Activated CD8-positive, alpha-beta T cell treated with anti-CD3 and anti-CD28 coated beads for 36 hours (primary cell): Measurements from ENCODE around the gene MTG1. TPM values are rescaled to one million over a fixed set of nuclear protein-coding genes. Genes with fewer than 3 reads are reported as not detected.

ENCODE experiments used
- ATAC-seq: fragments of 200-7000 bp; cut with Tn5 transposase; one replicate; pipeline ENCODE4 v1.10.0; 2021; ENCODE audit warnings: mild to moderate bottlenecking, moderate library complexity
- CTCF ChIA-PET: fragments of 350-600 bp; sonication (Branson Sonifier 250); formaldehyde crosslinking; loops from one replicate; lab custom pipeline; 2021; ENCODE audit warnings: antibody characterized with exemption; lab: Charles Lee
- POLR2A ChIA-PET: fragments of 350-600 bp; sonication (Branson Sonifier 250); formaldehyde crosslinking; loops from one replicate; lab custom pipeline; 2021; ENCODE audit warnings: antibody characterized with exemption; lab: Charles Lee
- DNase-seq: peaks from one replicate; pipeline ENCODE4 v3.0.0-alpha.2; 2020
- H3K27ac Mint-ChIP-seq: one replicate; pipeline ENCODE4 v1.8.0; 2021; ENCODE audit warnings: mild to moderate bottlenecking, mixed read lengths
- H3K27me3 Mint-ChIP-seq: one replicate; pipeline ENCODE4 v1.8.0; 2021; ENCODE audit warnings: mixed read lengths
- H3K36me3 Mint-ChIP-seq: one replicate; pipeline ENCODE4 v1.8.0; 2021; ENCODE audit warnings: low read depth, mixed read lengths
- H3K4me1 Mint-ChIP-seq: one replicate; pipeline ENCODE4 v1.8.0; 2021; ENCODE audit warnings: low read depth, mixed read lengths
- H3K4me3 Mint-ChIP-seq: one replicate; pipeline ENCODE4 v1.8.0; 2021; ENCODE audit warnings: mild to moderate bottlenecking, moderate library complexity, mixed read lengths
- H3K9me3 Mint-ChIP-seq: one replicate; pipeline ENCODE4 v1.8.0; 2021; ENCODE audit warnings: mixed read lengths
- intact Hi-C: fragments of 100-400 bp; cut with micrococcal nuclease; formaldehyde crosslinking; loops from one replicate; pipeline ENCODE4 v1.10.0; 2022
- total RNA-seq, 2 experiments: library from RNA; stranded (reverse); gene quantifications; one replicate each; pipeline ENCODE4 v1.2.3, GENCODE V29; 2021
- TF ChIP-seq, protein P1 (sequence below): fragments of 200-600 bp; IDR thresholded peaks from one replicate; pipeline ENCODE4 v1.8.0; 2022; ENCODE audit warnings: antibody characterized with exemption, mild to moderate bottlenecking

The MTG1 gene
- total RNA-seq, 2 experiments from 2014 or later = 45.7 to 48.9 TPM

DNA sequence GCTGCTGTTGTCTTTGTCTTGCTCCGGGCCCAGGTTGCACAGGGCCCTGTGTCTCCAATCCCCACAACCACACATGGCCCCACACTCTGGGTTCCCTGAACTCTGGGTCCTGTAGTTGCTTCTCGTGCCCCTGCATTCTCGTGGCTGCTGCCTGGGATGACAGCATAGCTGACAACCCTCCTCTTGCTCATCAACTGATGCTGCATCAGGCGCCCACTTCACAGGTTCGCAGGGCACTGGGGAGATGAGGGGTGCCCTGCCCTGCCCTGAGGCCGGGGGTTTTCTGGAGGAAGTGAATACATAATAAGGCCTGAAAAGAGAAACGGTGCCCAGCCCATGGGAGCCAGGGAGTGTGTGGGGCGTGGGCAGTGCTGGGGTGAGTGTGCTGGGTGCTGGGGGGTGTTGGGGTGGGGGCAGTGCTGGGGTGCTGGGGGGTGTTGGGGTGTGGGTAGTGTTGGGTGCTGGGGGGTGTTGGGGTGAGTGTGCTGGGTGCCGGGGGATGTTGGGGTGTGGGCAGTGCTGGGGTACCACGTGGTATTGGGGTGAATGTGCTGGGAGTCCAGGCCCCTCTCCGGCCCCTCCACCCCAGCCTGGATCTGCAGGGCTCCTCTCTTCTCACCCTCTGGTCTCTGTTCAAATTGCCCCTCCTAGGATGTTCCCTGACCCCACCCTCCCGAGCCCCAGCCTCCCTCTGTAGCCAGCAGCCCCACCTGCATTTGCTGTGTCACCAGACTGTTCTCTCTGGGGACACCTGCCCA lies 2.0 kb upstream of the MTG1 start:
- ATAC-seq = peak; percentile 29
- ChIA-PET POLR2A (interaction anchor here (1.2 to 2.9 kb wide), 5 partner anchors 10 to 35 kb away, joined by 3 to 20 read pairs (median 5); partner anchors contain the start of genes FUOM and PAOX), CTCF (interaction anchor here (1.0 to 4.5 kb wide), 5 partner anchors 9 to 128 kb away, joined by 3 to 37 read pairs (median 6); no protein-coding TSS in a partner anchor)
- TF ChIP-seq, protein P1, sequence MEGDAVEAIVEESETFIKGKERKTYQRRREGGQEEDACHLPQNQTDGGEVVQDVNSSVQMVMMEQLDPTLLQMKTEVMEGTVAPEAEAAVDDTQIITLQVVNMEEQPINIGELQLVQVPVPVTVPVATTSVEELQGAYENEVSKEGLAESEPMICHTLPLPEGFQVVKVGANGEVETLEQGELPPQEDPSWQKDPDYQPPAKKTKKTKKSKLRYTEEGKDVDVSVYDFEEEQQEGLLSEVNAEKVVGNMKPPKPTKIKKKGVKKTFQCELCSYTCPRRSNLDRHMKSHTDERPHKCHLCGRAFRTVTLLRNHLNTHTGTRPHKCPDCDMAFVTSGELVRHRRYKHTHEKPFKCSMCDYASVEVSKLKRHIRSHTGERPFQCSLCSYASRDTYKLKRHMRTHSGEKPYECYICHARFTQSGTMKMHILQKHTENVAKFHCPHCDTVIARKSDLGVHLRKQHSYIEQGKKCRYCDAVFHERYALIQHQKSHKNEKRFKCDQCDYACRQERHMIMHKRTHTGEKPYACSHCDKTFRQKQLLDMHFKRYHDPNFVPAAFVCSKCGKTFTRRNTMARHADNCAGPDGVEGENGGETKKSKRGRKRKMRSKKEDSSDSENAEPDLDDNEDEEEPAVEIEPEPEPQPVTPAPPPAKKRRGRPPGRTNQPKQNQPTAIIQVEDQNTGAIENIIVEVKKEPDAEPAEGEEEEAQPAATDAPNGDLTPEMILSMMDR = no peak
- peaks cover 17% of the 10 kb centered on the region for H3K36me3 Mint-ChIP-seq
- peak overlapping the region; percentile 97 for H3K27ac Mint-ChIP-seq
- intact Hi-C loops = loop anchor here (5.0 kb wide), 1 partner anchor 65 kb away; no protein-coding TSS in a partner anchor
- H3K4me1 Mint-ChIP-seq = peaks cover 55% of the 10 kb centered on the region
- H3K4me3 Mint-ChIP-seq = peak overlapping the region; percentile 8
- H3K27me3 Mint-ChIP-seq = no peaks in the 10 kb centered on the region
- peak; percentile 78 for DNase-seq
- no peaks in the 10 kb centered on the region for H3K9me3 Mint-ChIP-seq

DNA sequence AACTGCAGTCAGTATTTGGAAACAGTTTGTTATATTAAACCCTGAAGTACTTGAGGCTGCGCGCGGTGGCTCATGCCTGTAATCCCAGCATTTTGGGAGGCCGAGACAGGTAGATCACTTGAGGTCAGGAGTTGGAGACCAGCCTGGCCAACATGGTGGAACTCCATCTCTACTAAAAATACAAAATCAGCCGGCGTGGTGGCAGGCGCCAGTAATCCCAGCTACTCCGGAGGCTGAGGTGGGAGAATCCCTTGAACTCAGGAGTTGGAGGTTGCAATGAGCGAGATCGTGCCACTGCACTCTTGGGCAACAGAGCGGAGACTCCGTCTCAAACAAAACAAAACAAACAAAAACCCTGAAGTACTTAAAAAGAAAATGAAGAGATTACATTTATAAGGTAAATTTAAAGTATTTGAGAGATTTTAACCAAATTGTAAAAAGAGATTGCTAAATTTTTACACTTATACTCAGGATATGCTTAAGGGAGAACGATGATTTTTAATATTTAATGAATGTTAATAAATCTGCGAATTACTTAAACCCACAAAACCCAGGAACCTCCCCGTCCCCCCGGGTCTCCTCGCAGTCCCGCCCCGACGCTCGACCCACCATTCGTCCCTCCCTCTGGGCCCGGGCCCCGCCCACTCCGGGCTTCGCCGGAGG lies 425 bp upstream of the MTG1 start:
- H3K4me1 Mint-ChIP-seq = peaks cover 54% of the 10 kb centered on the region
- TF ChIP-seq, protein P1 = no peak
- no peaks in the 10 kb centered on the region for H3K9me3 Mint-ChIP-seq
- H3K27ac Mint-ChIP-seq = peak overlapping the region; percentile 79
- ATAC-seq (no peak), DNase-seq (no peak)
- no peaks in the 10 kb centered on the region for H3K27me3 Mint-ChIP-seq
- POLR2A ChIA-PET = interaction anchor here (1.4 to 1.7 kb wide), 2 partner anchors 9 to 15 kb away, joined by 4 read pairs; no protein-coding TSS in a partner anchor
- peak overlapping the region; percentile 88 for H3K4me3 Mint-ChIP-seq
- H3K36me3 Mint-ChIP-seq = peaks cover 30% of the 10 kb centered on the region
- intact Hi-C loops = loop anchor here (5.0 kb wide), 1 partner anchor 66 kb away; no protein-coding TSS in a partner anchor
- CTCF ChIA-PET = interaction anchor here (1.3 kb wide), 1 partner anchor 64 kb away, joined by 3 read pairs; no protein-coding TSS in a partner anchor

DNA sequence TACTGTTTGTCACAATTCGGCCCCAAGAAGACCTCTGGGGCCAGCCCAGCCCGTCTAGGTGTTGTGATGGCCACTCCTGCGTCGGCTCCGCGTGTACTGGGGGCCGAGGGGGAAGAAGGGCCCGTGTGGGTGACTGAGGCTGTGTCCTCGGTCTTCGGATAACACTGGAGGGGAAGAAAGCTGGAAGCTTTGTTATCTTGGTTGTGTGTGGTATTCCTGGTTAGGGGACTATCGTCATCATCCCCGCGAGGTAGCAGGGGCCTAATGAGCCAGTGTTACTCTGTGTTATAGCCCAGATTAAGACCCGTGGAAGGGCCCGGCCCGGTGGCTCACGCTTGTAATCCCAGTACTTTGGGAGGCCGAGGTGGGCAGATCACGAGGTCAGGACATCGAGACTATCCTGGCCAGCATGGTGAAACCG lies 854 bp downstream of the MTG1 start:
- ATAC-seq = no peak
- TF ChIP-seq, protein P1 = no peak
- Mint-ChIP-seq H3K9me3 (no peaks in the 10 kb centered on the region), H3K36me3 (peaks cover 41% of the 10 kb centered on the region), H3K4me3 (peak overlapping the region; percentile 88), H3K27me3 (no peaks in the 10 kb centered on the region), H3K4me1 (peaks cover 53% of the 10 kb centered on the region), H3K27ac (peak overlapping the region; percentile 92)
- intact Hi-C loops = loop anchor here (5.0 kb wide), 1 partner anchor 68 kb away; no protein-coding TSS in a partner anchor
- DNase-seq = no peak
- CTCF ChIA-PET = interaction anchor here (1.3 kb wide), 1 partner anchor 65 kb away, joined by 3 read pairs; no protein-coding TSS in a partner anchor
- POLR2A ChIA-PET = interaction anchor here (0.5 to 1.4 kb wide), 3 partner anchors 17 to 196 kb away, joined by 3 to 4 read pairs (median 4); no protein-coding TSS in a partner anchor

DNA sequence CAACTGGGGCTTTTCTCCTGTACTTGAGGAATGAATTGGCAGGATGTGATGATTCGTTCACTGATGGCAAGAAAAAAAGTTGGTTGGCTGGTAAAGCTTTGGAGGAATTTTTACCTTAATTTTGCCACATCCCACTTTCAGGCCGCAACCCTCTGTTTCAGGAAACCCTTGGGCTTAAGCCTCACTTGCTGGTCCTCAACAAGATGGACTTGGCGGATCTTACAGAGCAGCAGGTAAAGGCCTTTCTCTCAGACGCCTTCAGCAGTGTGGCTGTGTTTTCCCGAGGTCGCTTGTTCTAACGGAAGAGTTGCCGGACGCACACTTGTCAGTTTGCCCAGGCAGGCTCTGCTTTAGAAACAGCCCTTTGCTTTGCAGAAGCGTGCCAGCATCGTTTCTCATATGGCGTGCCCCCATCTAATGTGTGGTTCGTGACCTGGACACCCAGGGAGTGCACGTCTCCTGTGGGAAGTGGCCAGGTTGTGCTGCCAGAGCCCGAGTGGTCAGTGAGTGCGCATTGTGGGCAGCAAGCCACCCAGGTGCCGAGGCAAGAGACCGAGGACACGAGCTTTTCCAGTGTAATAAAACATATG lies 2.2 kb downstream of the MTG1 start:
- H3K27me3 Mint-ChIP-seq = no peaks in the 10 kb centered on the region
- no peaks in the 10 kb centered on the region for H3K9me3 Mint-ChIP-seq
- no peak for DNase-seq
- TF ChIP-seq, protein P1 = no peak
- no peak for ATAC-seq
- peaks cover 54% of the 10 kb centered on the region for H3K4me1 Mint-ChIP-seq
- H3K27ac Mint-ChIP-seq = no peak overlapping the region
- ChIA-PET CTCF (no interaction called here), POLR2A (interaction anchor here (1.0 kb wide), 1 partner anchor 15 kb away, joined by 3 read pairs; no protein-coding TSS in a partner anchor)
- intact Hi-C loops = no loop called here
- H3K4me3 Mint-ChIP-seq = peak overlapping the region; percentile 88
- H3K36me3 Mint-ChIP-seq = peaks cover 45% of the 10 kb centered on the region
